ENCODE measurements around the gene PLAAT5. TPM values are rescaled to one million over a fixed set of nuclear protein-coding genes. Genes with fewer than 3 reads are reported as not detected.

The PLAAT5 gene
- total and polyA plus RNA-seq, 2 donors (not counting 1 experiment from before 2014, with no cell fraction given) = 0.07 to 0.50 TPM

DNA sequence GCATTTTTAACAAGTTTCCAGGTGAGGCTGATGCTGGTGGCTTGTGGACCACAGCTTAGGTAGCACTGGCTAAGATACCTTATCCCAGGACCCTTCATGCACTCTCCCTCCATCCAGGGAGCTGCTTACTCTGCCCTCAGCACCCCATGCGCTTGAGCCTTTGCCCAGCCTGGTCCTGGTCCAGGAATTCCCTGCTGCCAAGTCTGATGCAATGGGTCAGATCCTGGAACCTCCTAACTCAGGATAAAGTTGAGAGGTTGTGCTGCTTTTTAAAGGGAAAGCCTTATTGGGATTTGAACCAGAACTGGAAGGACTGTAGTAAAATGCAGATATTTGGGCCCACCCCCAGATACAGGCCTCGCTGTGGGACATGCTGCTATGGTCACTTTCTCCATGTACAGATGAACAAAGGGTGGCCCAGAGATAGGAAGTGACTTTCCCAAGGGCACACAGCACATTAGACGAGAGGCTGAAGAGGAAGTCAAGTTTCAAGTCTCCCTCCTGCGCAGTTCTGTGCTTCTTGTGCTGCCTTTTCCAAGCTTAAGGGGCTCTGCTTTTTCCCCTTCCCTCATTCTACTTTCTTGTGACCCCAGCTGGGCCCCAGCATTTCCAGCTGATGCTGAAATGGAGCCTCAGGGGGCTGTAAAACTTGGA, 14.1 kb upstream of the PLAAT5 start:
- H3K4me3 ChIP-seq (replicated peaks in 1 of 4; ENCODE audit: control extremely low read depth in 1 of 4, insufficient read depth in 1 of 4, low read depth in 3 of 4, low read length in 4 of 4) = no peak overlapping the region
- no peaks in the 10 kb centered on the region for H3K9me3 ChIP-seq (ENCODE audit: control insufficient read depth, insufficient read depth, low read depth, low read length)
- no peak overlapping the region for H3K9ac ChIP-seq (ENCODE audit: insufficient read depth, low read length)
- H3K27me3 ChIP-seq (ENCODE audit: control insufficient read depth, insufficient read depth, low read length) = no peaks in the 10 kb centered on the region
- H3K36me3 ChIP-seq (ENCODE audit: control insufficient read depth, insufficient read depth, low read length) = no peaks in the 10 kb centered on the region
- H3K4me1 ChIP-seq (ENCODE audit: control insufficient read depth, extremely low read depth, insufficient read depth, low read length) = no peaks in the 10 kb centered on the region
- TF ChIP-seq, protein P1, sequence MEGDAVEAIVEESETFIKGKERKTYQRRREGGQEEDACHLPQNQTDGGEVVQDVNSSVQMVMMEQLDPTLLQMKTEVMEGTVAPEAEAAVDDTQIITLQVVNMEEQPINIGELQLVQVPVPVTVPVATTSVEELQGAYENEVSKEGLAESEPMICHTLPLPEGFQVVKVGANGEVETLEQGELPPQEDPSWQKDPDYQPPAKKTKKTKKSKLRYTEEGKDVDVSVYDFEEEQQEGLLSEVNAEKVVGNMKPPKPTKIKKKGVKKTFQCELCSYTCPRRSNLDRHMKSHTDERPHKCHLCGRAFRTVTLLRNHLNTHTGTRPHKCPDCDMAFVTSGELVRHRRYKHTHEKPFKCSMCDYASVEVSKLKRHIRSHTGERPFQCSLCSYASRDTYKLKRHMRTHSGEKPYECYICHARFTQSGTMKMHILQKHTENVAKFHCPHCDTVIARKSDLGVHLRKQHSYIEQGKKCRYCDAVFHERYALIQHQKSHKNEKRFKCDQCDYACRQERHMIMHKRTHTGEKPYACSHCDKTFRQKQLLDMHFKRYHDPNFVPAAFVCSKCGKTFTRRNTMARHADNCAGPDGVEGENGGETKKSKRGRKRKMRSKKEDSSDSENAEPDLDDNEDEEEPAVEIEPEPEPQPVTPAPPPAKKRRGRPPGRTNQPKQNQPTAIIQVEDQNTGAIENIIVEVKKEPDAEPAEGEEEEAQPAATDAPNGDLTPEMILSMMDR (conservative IDR thresholded peaks at IDR 0.05 in 1 of 2, IDR thresholded peaks at IDR 0.05 in 1 of 2; ENCODE audit: low read depth in 1 of 2, low read length in 2 of 2) = no peak
- no peak for TF ChIP-seq EZH2 (IDR thresholded peaks at IDR 0.05; ENCODE audit: low read length, missing control alignments)
- H4K20me1 ChIP-seq (ENCODE audit: control insufficient read depth, extremely low read depth, insufficient read depth, low read length) = no peaks in the 10 kb centered on the region
- H3K79me2 ChIP-seq (ENCODE audit: control insufficient read depth, insufficient read depth, low read length) = no peaks in the 10 kb centered on the region
- DNase-seq (ENCODE audit: low read depth in 2 of 2) = peak in 1 of 2 donors; percentile 38
- H2AFZ ChIP-seq (ENCODE audit: low read length) = no peak overlapping the region
- H3K27ac ChIP-seq (ENCODE audit: insufficient read depth, low read length) = no peak overlapping the region
- H3K4me2 ChIP-seq (ENCODE audit: extremely low read depth, insufficient read depth, low read length) = no peak overlapping the region

DNA sequence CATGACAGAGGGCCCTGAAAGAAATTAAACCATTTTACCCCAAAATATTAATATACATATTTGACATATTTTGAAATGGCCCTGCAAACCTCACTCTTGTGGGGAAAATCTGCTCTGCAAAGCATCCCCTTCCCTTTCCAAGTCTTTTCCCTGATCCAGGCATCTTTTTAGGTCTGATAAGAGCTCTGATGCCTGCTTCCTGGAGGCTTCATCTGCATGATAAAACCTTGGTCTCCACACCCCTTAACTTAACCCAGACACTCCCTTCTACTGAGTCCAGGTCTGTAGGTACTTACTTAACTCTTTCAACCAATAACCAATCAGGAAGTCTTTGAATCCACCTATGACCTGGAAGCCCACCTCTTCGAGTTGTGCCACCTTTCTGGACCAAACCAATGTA, 13.1 kb upstream of the PLAAT5 start:
- H3K4me2 ChIP-seq (ENCODE audit: extremely low read depth, insufficient read depth, low read length) = no peak overlapping the region

DNA sequence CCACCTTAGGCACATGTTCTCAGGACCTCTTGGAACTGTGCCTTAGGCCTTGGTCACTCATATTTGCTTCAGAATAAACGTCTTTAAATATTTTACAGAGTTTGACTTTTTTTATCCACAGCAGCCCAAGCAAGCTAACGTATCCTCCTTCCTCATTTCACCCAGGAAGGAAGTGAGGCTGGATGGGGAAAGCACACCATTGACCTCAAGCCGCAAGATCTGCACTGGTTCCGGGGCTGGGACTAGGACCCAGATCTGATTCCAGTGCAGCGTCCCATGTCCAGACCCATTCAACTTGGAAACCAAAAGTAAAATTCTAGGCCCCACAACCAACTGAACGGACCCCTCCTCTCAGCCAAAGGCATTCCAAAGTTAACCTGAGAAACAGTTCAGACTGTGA, 12.5 kb upstream of the PLAAT5 start:
- H3K27me3 ChIP-seq (ENCODE audit: control insufficient read depth, insufficient read depth, low read length) = no peaks in the 10 kb centered on the region
- H4K20me1 ChIP-seq (ENCODE audit: control insufficient read depth, extremely low read depth, insufficient read depth, low read length) = no peaks in the 10 kb centered on the region
- H3K36me3 ChIP-seq (ENCODE audit: control insufficient read depth, insufficient read depth, low read length) = no peaks in the 10 kb centered on the region
- H2AFZ ChIP-seq (ENCODE audit: low read length) = no peak overlapping the region
- H3K9me3 ChIP-seq (ENCODE audit: control insufficient read depth, insufficient read depth, low read depth, low read length) = no peaks in the 10 kb centered on the region
- no peak for DNase-seq (ENCODE audit: low read depth in 2 of 2)
- H3K27ac ChIP-seq (ENCODE audit: insufficient read depth, low read length) = no peak overlapping the region
- H3K4me1 ChIP-seq (ENCODE audit: control insufficient read depth, extremely low read depth, insufficient read depth, low read length) = no peaks in the 10 kb centered on the region
- no peaks in the 10 kb centered on the region for H3K79me2 ChIP-seq (ENCODE audit: control insufficient read depth, insufficient read depth, low read length)
- H3K4me3 ChIP-seq (replicated peaks in 1 of 4; ENCODE audit: control extremely low read depth in 1 of 4, insufficient read depth in 1 of 4, low read depth in 3 of 4, low read length in 4 of 4) = no peak overlapping the region
- no peak overlapping the region for H3K4me2 ChIP-seq (ENCODE audit: extremely low read depth, insufficient read depth, low read length)
- TF ChIP-seq, protein P1 (conservative IDR thresholded peaks at IDR 0.05 in 1 of 2, IDR thresholded peaks at IDR 0.05 in 1 of 2; ENCODE audit: low read depth in 1 of 2, low read length in 2 of 2) = no peak
- TF ChIP-seq EZH2 (IDR thresholded peaks at IDR 0.05; ENCODE audit: low read length, missing control alignments) = no peak
- H3K9ac ChIP-seq (ENCODE audit: insufficient read depth, low read length) = no peak overlapping the region

More for the DNA sequence above, 13.1 kb upstream of the PLAAT5 start:
- Histone ChIP-seq H3K27ac (ENCODE audit: insufficient read depth, low read length) (no peak overlapping the region), H3K79me2 (ENCODE audit: control insufficient read depth, insufficient read depth, low read length) (no peaks in the 10 kb centered on the region), H3K9ac (ENCODE audit: insufficient read depth, low read length) (no peak overlapping the region), H3K36me3 (ENCODE audit: control insufficient read depth, insufficient read depth, low read length) (no peaks in the 10 kb centered on the region), H3K4me1 (ENCODE audit: control insufficient read depth, extremely low read depth, insufficient read depth, low read length) (no peaks in the 10 kb centered on the region), H3K9me3 (ENCODE audit: control insufficient read depth, insufficient read depth, low read depth, low read length) (no peaks in the 10 kb centered on the region), H3K27me3 (ENCODE audit: control insufficient read depth, insufficient read depth, low read length) (no peaks in the 10 kb centered on the region), H3K4me3 (replicated peaks in 1 of 4; ENCODE audit: control extremely low read depth in 1 of 4, insufficient read depth in 1 of 4, low read depth in 3 of 4, low read length in 4 of 4) (no peak overlapping the region), H2AFZ (ENCODE audit: low read length) (no peak overlapping the region), H4K20me1 (ENCODE audit: control insufficient read depth, extremely low read depth, insufficient read depth, low read length) (no peaks in the 10 kb centered on the region)
- DNase-seq (ENCODE audit: low read depth in 2 of 2) = no peak
- TF ChIP-seq, protein P1 (conservative IDR thresholded peaks at IDR 0.05 in 1 of 2, IDR thresholded peaks at IDR 0.05 in 1 of 2; ENCODE audit: low read depth in 1 of 2, low read length in 2 of 2) = no peak
- no peak for TF ChIP-seq EZH2 (IDR thresholded peaks at IDR 0.05; ENCODE audit: low read length, missing control alignments)
